IMR-90 (cell line): ENCODE data around the gene TMEM38B. TPM values are rescaled to one million over a fixed set of nuclear protein-coding genes. Genes with fewer than 3 reads are reported as not detected.

Experiments
- ATAC-seq: fragments of 200-7000 bp; cut with Tn5 transposase; 2 replicates; pipeline ENCODE4 v1.9.1; 2020; ENCODE audit warnings: low read depth, mild to moderate bottlenecking, moderate library complexity
- BruUV-seq: library from RNA; stranded (reverse); fragments of 400-500 nt; replicated peaks from 2 replicates; lab custom pipeline; 2021; lab: Mats Ljungman, UMichigan
- CTCF ChIA-PET: fragments of 300-600 bp; formaldehyde crosslinking; extraction: SDS; loops from one replicate; lab custom pipeline; 2021; ENCODE audit warnings: antibody characterized with exemption; lab: Yijun Ruan, JAX
- POLR2A ChIA-PET: fragments of 300-600 bp; sonication (Branson Sonifier 250); formaldehyde crosslinking; loops from one replicate; lab custom pipeline; 2022; ENCODE audit warnings: antibody characterized with exemption; ENCODE audit not compliant: unreplicated experiment; lab: Charles Lee
- DNase-seq: peaks from one replicate; pipeline ENCODE4 v3.0.0; 2013
- H2AFZ ChIP-seq: replicated peaks from 2 replicates; pipeline ENCODE3; 2013; ENCODE audit warnings: low read length, mild to moderate bottlenecking; ENCODE audit not compliant: poor library complexity
- H2AK5ac ChIP-seq: 2 replicates; pipeline ENCODE4 v1.6.1; 2013; ENCODE audit warnings: low read depth, low read length, inconsistent platforms
- H2AK9ac ChIP-seq: replicated peaks from 2 replicates; pipeline ENCODE3; 2013; ENCODE audit warnings: mild to moderate bottlenecking, low read depth, low read length, moderate library complexity; ENCODE audit not compliant: poor library complexity
- H2BK120ac ChIP-seq: 2 replicates; pipeline ENCODE4 v1.6.1; 2013; ENCODE audit warnings: low read depth, low read length, inconsistent platforms
- H2BK15ac ChIP-seq: 3 replicates; pipeline ENCODE4 v1.6.1; 2013; ENCODE audit warnings: low read depth, low read length, inconsistent platforms
- H2BK20ac ChIP-seq: 2 replicates; pipeline ENCODE4 v1.6.1; 2013; ENCODE audit warnings: low read depth, mild to moderate bottlenecking, inconsistent platforms, low read length, moderate library complexity
- H2BK5ac ChIP-seq: 2 replicates; pipeline ENCODE4 v1.6.1; 2013; ENCODE audit warnings: mild to moderate bottlenecking, low read depth, low read length, inconsistent platforms; ENCODE audit not compliant: poor library complexity, severe bottlenecking
- H3K14ac ChIP-seq: replicated peaks from 2 replicates; pipeline ENCODE4 v1.6.1; 2013; ENCODE audit warnings: low read depth, low read length, inconsistent platforms
- H3K18ac ChIP-seq: 2 replicates; pipeline ENCODE4 v1.6.1; 2013; ENCODE audit warnings: low read depth, low read length, control low read depth
- H3K23ac ChIP-seq: 2 replicates; pipeline ENCODE4 v1.6.1; 2013; ENCODE audit warnings: low read depth, low read length, inconsistent platforms
- H3K27ac ChIP-seq: 2 replicates; pipeline ENCODE4 v1.5.1; 2013; ENCODE audit warnings: mild to moderate bottlenecking, control low read depth, low read length; ENCODE audit not compliant: insufficient read depth
- H3K27me3 ChIP-seq: 2 replicates; pipeline ENCODE4 v1.6.1; 2013; ENCODE audit warnings: low read length; ENCODE audit not compliant: control insufficient read depth, insufficient read depth
- H3K36me3 ChIP-seq: 2 replicates; pipeline ENCODE4 v1.6.1; 2013; ENCODE audit warnings: low read length, mixed read lengths; ENCODE audit not compliant: control insufficient read depth, insufficient read depth
- H3K4ac ChIP-seq: 2 replicates; pipeline ENCODE4 v1.6.1; 2013; ENCODE audit warnings: low read depth, low read length, inconsistent platforms
- H3K4me1 ChIP-seq: 2 replicates; pipeline ENCODE4 v1.6.1; 2013; ENCODE audit warnings: low read length, mixed read lengths; ENCODE audit not compliant: control insufficient read depth, insufficient read depth
- H3K4me2 ChIP-seq: 2 replicates; pipeline ENCODE4 v1.6.1; 2013; ENCODE audit warnings: low read depth, mild to moderate bottlenecking, control low read depth, low read length, moderate library complexity
- H3K4me3 ChIP-seq: 2 replicates; pipeline ENCODE4 v1.5.1; 2013; ENCODE audit warnings: low read depth, mild to moderate bottlenecking, control low read depth, low read length, moderate library complexity; ENCODE audit not compliant: insufficient read depth
- H3K56ac ChIP-seq: 2 replicates; pipeline ENCODE4 v1.6.1; 2013; ENCODE audit warnings: low read length, inconsistent platforms; ENCODE audit not compliant: insufficient read depth; ENCODE audit errors: extremely low read depth
- H3K79me1 ChIP-seq, 2 experiments: 2 replicates each; pipeline ENCODE4 v1.6.1; 2013; ENCODE audit warnings: low read length in 2 of 2, inconsistent platforms in 1 of 2, low read depth in 1 of 2
- H3K9ac ChIP-seq: 2 replicates; pipeline ENCODE4 v1.6.1; 2013; ENCODE audit warnings: low read depth, low read length, control low read depth
- H3K9me1 ChIP-seq: 2 replicates; pipeline ENCODE4 v1.6.1; 2013; ENCODE audit warnings: low read length, inconsistent platforms; ENCODE audit not compliant: insufficient read depth
- H3K9me3 ChIP-seq: 2 replicates; pipeline ENCODE4 v1.6.1; 2013; ENCODE audit warnings: low read length; ENCODE audit not compliant: control insufficient read depth, insufficient read depth
- H4K20me1 ChIP-seq: 2 replicates; pipeline ENCODE4 v1.6.1; 2013; ENCODE audit warnings: low read length, inconsistent platforms; ENCODE audit not compliant: insufficient read depth
- H4K5ac ChIP-seq: 2 replicates; pipeline ENCODE4 v1.6.1; 2013; ENCODE audit warnings: mild to moderate bottlenecking, low read depth, low read length, control low read depth
- H4K8ac ChIP-seq, 2 experiments: 2 replicates each; pipeline ENCODE4 v1.6.1; 2013; ENCODE audit warnings: low read depth in 2 of 2, low read length in 2 of 2, control low read depth in 1 of 2, inconsistent platforms in 1 of 2
- H4K91ac ChIP-seq: 2 replicates; pipeline ENCODE4 v1.6.1; 2013; ENCODE audit warnings: low read depth, low read length, inconsistent platforms; ENCODE audit not compliant: insufficient read depth
- BHLHE40 ChIP-seq: fragments of 150-350 bp; IDR thresholded peaks from 2 replicates; pipeline ENCODE4 v1.6.1; 2016; ENCODE audit warnings: mild to moderate bottlenecking, low read depth, low read length
- CEBPB ChIP-seq: IDR thresholded peaks from 2 replicates; pipeline ENCODE4 v1.6.1; 2012; ENCODE audit warnings: low read depth, low read length, improper control_type of control experiment
- CHD1 ChIP-seq: IDR thresholded peaks from 2 replicates; pipeline ENCODE4 v1.6.1; 2012; ENCODE audit warnings: low read depth, low read length, improper control_type of control experiment
- FOS ChIP-seq: fragments of 150-350 bp; IDR thresholded peaks from 2 replicates; pipeline ENCODE4 v1.6.1; 2016; ENCODE audit warnings: low read depth, low read length
- MAFK ChIP-seq: IDR thresholded peaks from 2 replicates; pipeline ENCODE4 v1.6.1; 2012; ENCODE audit warnings: low read depth, low read length, improper control_type of control experiment
- MAZ ChIP-seq: IDR thresholded peaks from 2 replicates; pipeline ENCODE4 v1.6.1; 2012; ENCODE audit warnings: low read depth, mild to moderate bottlenecking, low read length, improper control_type of control experiment, moderate library complexity, borderline replicate concordance
- MXI1 ChIP-seq: IDR thresholded peaks from 2 replicates; pipeline ENCODE4 v1.6.1; 2012; ENCODE audit warnings: low read depth, mild to moderate bottlenecking, low read length, moderate library complexity, borderline replicate concordance
- NFE2L2 ChIP-seq: fragments of 150-350 bp; IDR thresholded peaks from 2 replicates; pipeline ENCODE4 v1.6.1; 2016; ENCODE audit warnings: low read depth, mild to moderate bottlenecking, low read length
- POLR2A ChIP-seq: IDR thresholded peaks from 2 replicates; pipeline ENCODE4 v1.6.1; 2012; ENCODE audit warnings: mild to moderate bottlenecking, low read depth, low read length
- RAD21 ChIP-seq: IDR thresholded peaks from 2 replicates; pipeline ENCODE4 v1.6.1; 2012; ENCODE audit warnings: low read length, improper control_type of control experiment
- RCOR1 ChIP-seq: IDR thresholded peaks from 2 replicates; pipeline ENCODE4 v1.6.1; 2012; ENCODE audit warnings: mild to moderate bottlenecking, low read length, improper control_type of control experiment; ENCODE audit not compliant: insufficient replicate concordance
- RFX5 ChIP-seq: IDR thresholded peaks from 2 replicates; pipeline ENCODE4 v1.8.0; 2012; ENCODE audit warnings: low read depth, mild to moderate bottlenecking, low read length, moderate library complexity
- SMC3 ChIP-seq: fragments of 150-350 bp; IDR thresholded peaks from 2 replicates; pipeline ENCODE4 v1.6.1; 2016; ENCODE audit warnings: low read depth, mild to moderate bottlenecking, antibody characterized with exemption, low read length, moderate library complexity
- WGBS, 2 experiments: methylation state at CpG; one replicate each; pipeline versions ENCODE4 v1.1.5 to v1.1.7; 2013; ENCODE audit warnings: missing lambda C conversion rate in 2 of 2; ENCODE audit not compliant: insufficient read length in 1 of 2; ENCODE audit errors: extremely low coverage in 2 of 2; 5-methylcytosine and 5-hydroxymethylcytosine counted together
- dilution Hi-C: fragments of 300-500 bp; cut with HindIII; formaldehyde crosslinking; loops from one replicate; pipeline ENCODE4 v1.14.3; 2018; ENCODE audit warnings: low sequenced_read_pairs; ENCODE audit not compliant: unreplicated experiment
- in situ Hi-C: fragments of 300-500 bp; cut with MboI; formaldehyde crosslinking; loops from 3 replicates; pipeline ENCODE4 v1.14.3; 2019; ENCODE audit warnings: low sequenced_read_pairs, inconsistent platforms, mixed read lengths
- intact Hi-C: fragments of 100-400 bp; cut with micrococcal nuclease; formaldehyde crosslinking; loops from 2 replicates; pipeline ENCODE4 v1.10.0; 2022
- polyA plus RNA-seq, 3 experiments: library from polyadenylated mRNA; depleted of rRNA; stranded (reverse); fragments of >200 nt; gene quantifications; 2 replicates each; pipeline ENCODE4 v1.2.3, GENCODE V29; 2012; ENCODE audit warnings: low replicate concordance in 1 of 3
- total RNA-seq: library from RNA; depleted of rRNA; stranded (reverse); fragments of >200 nt; gene quantifications from 2 replicates; pipeline ENCODE4 v1.2.3, GENCODE V29; 2012
- TF ChIP-seq, protein P1 (sequence below): fragments of 150-350 bp; IDR thresholded peaks from 2 replicates; pipeline ENCODE4 v1.6.1; 2016; ENCODE audit warnings: low read depth, mild to moderate bottlenecking, low read length, moderate library complexity, borderline replicate concordance
- TF ChIP-seq, protein P2 (sequence below): conservative IDR thresholded peaks from 2 replicates; pipeline ENCODE4 v1.5.1; 2012; ENCODE audit warnings: mild to moderate bottlenecking, low read depth, low read length, improper control_type of control experiment

TMEM38B gene
- total and polyA plus RNA-seq, 2 of the 4 experiments (the other 2 are of a cell fraction): 3.3 to 11.5 TPM

DNA sequence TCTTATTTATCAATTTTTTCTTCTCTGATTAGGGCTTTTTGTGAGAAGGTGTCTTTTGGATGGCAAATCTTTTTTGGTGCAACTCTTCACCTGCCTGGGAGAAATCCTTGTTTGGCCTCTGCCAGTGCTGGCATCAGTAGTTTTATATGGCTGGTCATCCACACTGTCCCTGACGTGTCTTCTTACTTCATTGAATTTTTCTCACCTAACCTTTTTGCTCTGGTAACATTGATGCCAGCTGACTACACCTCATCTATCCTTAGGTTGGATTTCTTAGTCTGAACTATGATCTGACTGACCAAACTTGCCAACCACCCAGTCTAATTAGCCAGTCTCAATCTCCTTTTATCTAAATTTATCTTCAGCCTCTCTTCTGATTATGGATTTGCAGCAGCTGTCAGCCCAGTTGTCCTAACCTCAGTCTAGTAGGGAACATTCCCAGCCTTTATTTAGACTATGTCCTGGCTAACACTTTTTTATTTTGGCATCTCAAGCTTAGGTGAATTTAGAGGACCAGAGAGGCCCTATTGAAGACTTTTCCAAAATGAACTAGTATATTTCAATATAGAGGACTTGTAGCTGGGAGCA is 10.6 kb upstream of the TMEM38B start:
- H2AK9ac ChIP-seq: no peak overlapping the region
- H3K4me3 ChIP-seq: no peak overlapping the region
- H3K4me2 ChIP-seq: no peak overlapping the region
- no peak overlapping the region for H3K14ac ChIP-seq
- H3K36me3 ChIP-seq: no peaks in the 10 kb centered on the region
- H3K9me3 ChIP-seq: no peaks in the 10 kb centered on the region
- no peak overlapping the region for H3K18ac ChIP-seq
- H3K4me1 ChIP-seq: no peaks in the 10 kb centered on the region
- no peak overlapping the region for H2BK120ac ChIP-seq
- no peak overlapping the region for H3K27ac ChIP-seq
- ChIA-PET CTCF (no interaction called here), POLR2A (no interaction called here)
- H3K4ac ChIP-seq: no peak overlapping the region
- H3K9me1 ChIP-seq: no peaks in the 10 kb centered on the region
- H3K27me3 ChIP-seq: peaks cover 3% of the 10 kb centered on the region; the same call in 1 of the 2 replicates
- dilution Hi-C loops (no loop called here), intact Hi-C loops (no loop called here), in situ Hi-C loops (no loop called here)
- H2AK5ac ChIP-seq: no peak overlapping the region
- no CpG with 5 or more reads among the region's 1 CpG for WGBS, 2 experiments
- no peak overlapping the region for H4K91ac ChIP-seq
- H2BK20ac ChIP-seq: no peak overlapping the region
- TF ChIP-seq RAD21: no peak
- no peak for TF ChIP-seq SMC3
- TF ChIP-seq RFX5: no peak
- no peak for TF ChIP-seq RCOR1
- TF ChIP-seq, protein P1, sequence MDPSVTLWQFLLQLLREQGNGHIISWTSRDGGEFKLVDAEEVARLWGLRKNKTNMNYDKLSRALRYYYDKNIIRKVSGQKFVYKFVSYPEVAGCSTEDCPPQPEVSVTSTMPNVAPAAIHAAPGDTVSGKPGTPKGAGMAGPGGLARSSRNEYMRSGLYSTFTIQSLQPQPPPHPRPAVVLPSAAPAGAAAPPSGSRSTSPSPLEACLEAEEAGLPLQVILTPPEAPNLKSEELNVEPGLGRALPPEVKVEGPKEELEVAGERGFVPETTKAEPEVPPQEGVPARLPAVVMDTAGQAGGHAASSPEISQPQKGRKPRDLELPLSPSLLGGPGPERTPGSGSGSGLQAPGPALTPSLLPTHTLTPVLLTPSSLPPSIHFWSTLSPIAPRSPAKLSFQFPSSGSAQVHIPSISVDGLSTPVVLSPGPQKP: no peak
- no peak for TF ChIP-seq MXI1
- TF ChIP-seq MAZ: no peak
- TF ChIP-seq POLR2A: no peak
- no peak for TF ChIP-seq FOS
- no peak for TF ChIP-seq CHD1
- TF ChIP-seq NFE2L2: no peak
- TF ChIP-seq MAFK: no peak
- no peak for TF ChIP-seq BHLHE40
- TF ChIP-seq, protein P2, sequence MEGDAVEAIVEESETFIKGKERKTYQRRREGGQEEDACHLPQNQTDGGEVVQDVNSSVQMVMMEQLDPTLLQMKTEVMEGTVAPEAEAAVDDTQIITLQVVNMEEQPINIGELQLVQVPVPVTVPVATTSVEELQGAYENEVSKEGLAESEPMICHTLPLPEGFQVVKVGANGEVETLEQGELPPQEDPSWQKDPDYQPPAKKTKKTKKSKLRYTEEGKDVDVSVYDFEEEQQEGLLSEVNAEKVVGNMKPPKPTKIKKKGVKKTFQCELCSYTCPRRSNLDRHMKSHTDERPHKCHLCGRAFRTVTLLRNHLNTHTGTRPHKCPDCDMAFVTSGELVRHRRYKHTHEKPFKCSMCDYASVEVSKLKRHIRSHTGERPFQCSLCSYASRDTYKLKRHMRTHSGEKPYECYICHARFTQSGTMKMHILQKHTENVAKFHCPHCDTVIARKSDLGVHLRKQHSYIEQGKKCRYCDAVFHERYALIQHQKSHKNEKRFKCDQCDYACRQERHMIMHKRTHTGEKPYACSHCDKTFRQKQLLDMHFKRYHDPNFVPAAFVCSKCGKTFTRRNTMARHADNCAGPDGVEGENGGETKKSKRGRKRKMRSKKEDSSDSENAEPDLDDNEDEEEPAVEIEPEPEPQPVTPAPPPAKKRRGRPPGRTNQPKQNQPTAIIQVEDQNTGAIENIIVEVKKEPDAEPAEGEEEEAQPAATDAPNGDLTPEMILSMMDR: no peak
- no peak for TF ChIP-seq CEBPB
- H2AFZ ChIP-seq: no peak overlapping the region
- no peak overlapping the region for H4K8ac ChIP-seq
- H4K20me1 ChIP-seq: no peaks in the 10 kb centered on the region
- BruUV-seq: no TSS peak
- no peaks in the 10 kb centered on the region for H3K79me1 ChIP-seq
- H3K56ac ChIP-seq: no peak overlapping the region
- H2BK5ac ChIP-seq: no peak overlapping the region
- DNase-seq (no peak), ATAC-seq (no peak)
- H4K5ac ChIP-seq: no peak overlapping the region
- no peak overlapping the region for H3K9ac ChIP-seq
- no peak overlapping the region for H3K23ac ChIP-seq
- no peak overlapping the region for H2BK15ac ChIP-seq
